GM12873 (cell line): ENCODE data around the gene OR2AT4.

Experiments
- CTCF ChIP-seq: IDR thresholded peaks from 2 replicates; pipeline ENCODE4 v1.5.1; 2012; ENCODE audit warnings: low read depth, mild to moderate bottlenecking, moderate library complexity, low read length, control low read depth; ENCODE audit not compliant: insufficient read depth; ENCODE audit errors: missing control alignments

The OR2AT4 gene

GRCh38 chr11:75035911-75036565, 60.6 kb downstream of the OR2AT4 start:
- no peak for TF ChIP-seq CTCF

- TF ChIP-seq CTCF, result no peak
These were observed 61.4 kb downstream of the OR2AT4 start for GRCh38 chr11:75035256-75035655.

GRCh38 chr11:75033916-75034315, 62.8 kb downstream of the OR2AT4 start:
- TF ChIP-seq CTCF, result no peak

DNA sequence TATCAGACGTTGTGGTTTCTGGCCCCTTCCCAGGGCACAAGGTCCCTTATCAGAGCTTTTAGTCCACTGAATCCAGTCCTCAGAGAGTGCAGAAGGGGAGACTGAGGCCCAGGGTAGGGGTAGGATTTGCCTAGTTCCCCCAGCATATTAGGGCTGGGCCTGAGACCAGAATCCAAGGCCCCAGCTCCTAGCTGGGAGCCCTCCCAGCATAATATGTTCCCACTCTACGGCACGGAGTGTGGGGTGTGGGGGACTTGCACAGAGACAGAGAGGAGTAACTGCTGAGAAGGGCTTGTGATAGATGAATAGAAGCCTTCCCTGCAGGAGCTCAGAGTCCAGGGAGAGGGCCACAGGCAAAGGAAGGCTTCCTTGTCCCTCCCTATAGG, 64.1 kb downstream of the OR2AT4 start:
- TF ChIP-seq CTCF, result no peak

- peak; percentile 91 for TF ChIP-seq CTCF
These were observed 64.7 kb downstream of the OR2AT4 start for GRCh38 chr11:75031771-75032549.
